GM19455 (cell line): ENCODE results near the gene ERCC2.

ENCODE experiments used
- ATAC-seq: cut with Tn5 transposase; IDR thresholded peaks from one replicate; pipeline ENCODE4 v1.9.1; 2021; ENCODE audit not compliant: unreplicated experiment

The ERCC2 gene

DNA sequence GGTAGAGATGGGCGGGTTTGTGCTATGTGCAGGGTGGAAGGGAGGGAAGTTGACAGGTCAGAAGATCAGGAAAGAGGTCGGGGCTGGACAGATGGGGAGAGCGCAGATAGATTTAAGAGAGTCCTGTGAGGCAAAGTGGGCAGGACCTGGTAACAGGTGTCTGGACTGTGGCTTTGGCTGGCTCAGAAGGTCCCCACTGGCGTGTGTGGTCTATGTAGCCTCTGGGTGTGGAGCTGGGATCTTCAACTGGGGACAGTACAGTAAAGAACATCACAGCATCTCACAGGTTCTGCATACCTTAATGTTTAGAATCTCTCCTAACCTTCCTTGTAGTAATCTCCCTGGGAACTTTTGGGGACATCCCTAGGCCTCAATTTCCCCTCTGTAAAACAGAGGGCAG, 65.4 kb downstream of the ERCC2 start:
- ATAC-seq, result no peak

DNA sequence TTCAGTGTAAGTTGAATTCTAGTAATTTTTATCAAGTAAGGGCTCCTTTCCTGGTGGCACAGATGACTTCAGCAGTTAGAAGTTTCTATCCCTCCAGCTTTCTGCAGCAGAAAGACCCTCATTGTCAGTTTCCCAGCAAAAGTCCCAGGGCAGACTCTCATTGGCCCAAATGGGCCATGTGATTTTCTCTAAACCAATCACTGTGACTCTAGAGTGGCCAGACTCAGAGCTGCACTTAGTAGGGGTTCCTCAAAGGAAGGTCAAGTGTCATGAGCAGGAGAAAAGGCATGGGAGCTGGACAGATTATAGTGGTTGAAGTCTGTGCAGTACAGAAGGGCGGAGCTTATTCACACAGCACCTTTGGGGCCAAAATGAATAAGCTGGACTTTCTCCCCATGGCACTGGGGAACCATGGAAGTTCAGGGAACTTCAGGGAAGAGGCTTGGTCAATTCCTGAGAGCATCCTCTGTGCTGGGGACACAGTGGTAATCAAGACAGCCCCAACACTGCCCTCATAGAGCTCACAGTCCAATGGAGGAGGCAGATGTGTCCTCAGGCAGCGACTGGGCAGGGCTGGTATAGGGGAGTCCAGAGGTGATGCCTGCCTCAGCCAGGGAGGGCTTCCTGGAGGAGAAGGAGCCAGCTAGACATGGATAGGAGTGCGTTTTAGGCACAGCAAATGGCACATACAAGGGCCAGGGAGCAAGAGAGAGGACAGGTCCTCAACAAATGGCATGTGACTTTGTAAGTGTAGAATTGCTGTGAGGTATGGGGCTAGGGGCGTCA, 66.0 kb downstream of the ERCC2 start:
- ATAC-seq, result no peak

DNA sequence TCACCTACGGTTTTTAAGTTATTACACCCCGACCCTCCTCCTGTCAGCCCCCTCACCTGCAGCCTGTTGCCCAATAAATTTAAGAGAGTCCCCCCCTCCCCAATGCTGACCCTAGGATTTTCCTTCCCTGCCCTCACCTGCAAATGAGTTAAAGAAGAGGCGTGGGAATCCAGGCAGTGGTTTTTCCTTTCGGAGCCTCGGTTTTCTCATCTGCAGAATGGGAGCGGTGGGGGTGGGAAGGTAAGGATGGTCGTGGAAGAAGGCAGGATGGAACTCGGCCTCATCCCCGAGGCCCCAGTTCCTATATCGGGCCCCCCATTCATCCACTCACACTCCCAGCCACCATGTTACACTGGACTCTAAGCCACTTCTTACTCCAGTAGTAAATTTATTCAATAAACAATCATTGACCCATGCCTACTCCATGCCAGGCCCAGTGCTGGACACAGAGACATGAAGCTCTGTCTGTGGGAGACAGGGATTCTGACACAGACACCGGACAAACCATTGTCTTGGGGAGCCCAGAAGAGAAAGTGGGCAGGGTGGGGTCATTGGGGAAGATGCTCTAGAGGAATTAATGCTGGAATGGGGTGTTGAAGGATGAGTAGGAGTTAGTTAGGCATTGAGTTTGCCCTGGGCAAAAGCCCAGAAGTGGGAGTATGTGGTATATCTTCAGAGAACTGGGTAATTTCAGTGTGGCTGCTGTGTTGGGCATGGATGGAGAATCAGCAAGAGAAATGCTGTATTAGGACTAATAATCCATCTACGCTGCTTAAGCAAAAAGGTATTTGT, 66.9 kb downstream of the ERCC2 start:
- ATAC-seq, result no peak

DNA sequence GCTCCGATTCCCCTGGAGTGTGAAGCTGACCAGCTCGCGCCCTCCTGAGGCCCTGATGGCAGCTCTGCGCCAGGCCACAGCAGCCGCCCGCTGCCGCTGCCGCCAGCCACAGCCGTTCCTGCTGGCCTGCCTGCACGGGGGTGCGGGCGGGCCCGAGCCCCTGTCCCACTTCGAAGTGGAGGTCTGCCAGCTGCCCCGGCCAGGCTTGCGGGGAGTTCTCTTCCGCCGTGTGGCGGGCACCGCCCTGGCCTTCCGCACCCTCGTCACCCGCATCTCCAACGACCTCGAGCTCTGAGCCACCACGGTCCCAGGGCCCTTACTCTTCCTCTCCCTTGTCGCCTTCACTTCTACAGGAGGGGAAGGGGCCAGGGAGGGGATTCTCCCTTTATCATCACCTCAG, 68.0 kb downstream of the ERCC2 start:
- no peak for ATAC-seq
